GM18951 (cell line): Measurements from ENCODE around the gene MINK1.
A peak's percentile ranks its signal among the peaks of the same experiment; 100 is the strongest.
"Not testable (repeated sequence)": the region's sequence is repeated elsewhere in the genome, so short reads cannot be mapped to it uniquely, and the experiment has no call there.

ENCODE experiments used
- POLR2A ChIP-seq: IDR thresholded peaks from 4 replicates; pipeline ENCODE4 v1.6.1; 2011; ENCODE audit warnings: mild to moderate bottlenecking; ENCODE audit not compliant: insufficient read length, insufficient read depth; ENCODE audit errors: extremely low read depth
- in situ Hi-C: fragments of 300-500 bp; cut with MboI; formaldehyde crosslinking; loops from one replicate; pipeline ENCODE4 v1.12.0; 2022; ENCODE audit warnings: low sequenced_read_pairs, mixed read lengths, inconsistent platforms; ENCODE audit not compliant: unreplicated experiment

Gene MINK1

GRCh38 chr17:4908301-4908700, 75.2 kb downstream of the MINK1 start:
- TF ChIP-seq POLR2A: no peak
- in situ Hi-C loops: no loop called here

DNA sequence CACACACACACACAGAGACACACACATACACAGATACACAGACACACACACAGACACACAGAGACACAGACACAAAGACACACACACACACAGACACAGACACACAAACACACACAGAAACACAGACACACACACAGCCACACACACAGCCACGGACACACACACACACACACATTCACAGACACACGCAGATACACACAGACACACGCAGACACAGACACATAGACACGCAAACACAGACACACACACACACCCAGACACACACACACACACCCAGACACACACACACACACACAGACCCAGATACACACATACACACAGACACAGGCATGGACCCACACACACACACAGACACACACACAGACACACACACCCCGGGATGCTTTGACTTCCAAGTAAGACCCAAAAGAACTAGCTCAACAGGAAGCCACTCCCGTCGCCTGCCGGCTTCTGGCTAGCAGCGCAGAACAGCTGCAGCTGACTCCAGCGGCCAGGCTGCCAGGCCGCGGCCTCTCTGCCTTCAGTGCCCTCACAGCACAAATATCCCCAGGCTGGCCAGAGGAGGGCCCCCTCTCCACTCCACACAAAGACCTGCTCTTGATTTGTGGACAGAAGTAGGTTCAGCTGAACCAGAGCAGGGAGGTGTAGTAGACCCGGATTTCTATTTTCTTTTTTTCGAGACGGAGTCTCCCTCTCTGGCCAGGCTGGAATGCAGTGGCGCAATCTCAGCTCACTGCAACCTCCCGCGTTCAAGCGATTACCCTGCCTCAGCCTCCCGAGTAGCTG, 75.8 kb downstream of the MINK1 start:
- no peak for TF ChIP-seq POLR2A
- in situ Hi-C loops: no loop called here

- no peak for TF ChIP-seq POLR2A
- in situ Hi-C loops: no loop called here
Measured at GRCh38 chr17:4913994-4914393, 80.9 kb downstream of the MINK1 start.

DNA sequence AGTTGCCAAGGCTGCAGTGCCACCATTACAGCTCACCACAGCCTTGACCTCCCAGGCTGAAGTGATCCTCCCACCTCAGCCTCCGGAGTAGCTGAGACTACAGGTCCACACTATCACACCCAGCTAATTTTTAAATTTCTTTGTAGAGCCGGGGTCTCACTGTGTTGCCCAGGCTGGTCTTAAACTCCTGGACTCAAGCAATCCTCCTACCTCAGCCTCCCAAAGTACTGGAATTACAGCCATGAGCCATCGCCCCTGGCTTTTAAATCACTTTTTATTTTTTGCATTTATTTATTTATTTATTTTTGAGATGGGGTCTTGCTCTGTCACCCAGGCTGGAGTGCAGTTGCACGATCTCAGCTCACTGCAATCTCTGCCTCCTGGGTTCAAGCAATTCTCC, 81.4 kb downstream of the MINK1 start:
- in situ Hi-C loops: not testable (repeated sequence)

- TF ChIP-seq POLR2A: no peak
- in situ Hi-C loops: no loop called here
Measured at GRCh38 chr17:4919511-4920047, 86.4 kb downstream of the MINK1 start.

- TF ChIP-seq POLR2A: no peak
- in situ Hi-C loops: no loop called here
Measured at GRCh38 chr17:4920351-4921048, 87.4 kb downstream of the MINK1 start.

DNA sequence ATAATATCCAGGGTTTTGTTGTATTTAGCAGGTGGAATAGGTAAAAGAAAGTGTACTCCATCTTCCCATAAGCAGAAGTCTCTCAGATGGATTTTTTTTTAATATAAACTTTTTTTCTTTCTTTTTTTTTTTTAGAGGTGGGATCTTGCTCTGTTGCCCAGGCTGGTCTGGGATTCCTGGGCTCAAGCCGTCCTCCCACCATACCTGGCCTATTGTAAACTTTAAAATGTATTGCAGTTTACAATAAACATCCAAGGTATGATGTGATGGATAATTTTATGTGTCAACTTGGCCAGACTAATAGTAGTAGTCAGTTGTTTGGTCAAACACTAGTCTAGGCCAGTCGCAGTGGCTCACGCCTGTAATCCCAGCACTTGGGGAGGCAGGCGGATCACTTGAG, 88.2 kb downstream of the MINK1 start:
- TF ChIP-seq POLR2A: no peak
- in situ Hi-C loops: no loop called here

DNA sequence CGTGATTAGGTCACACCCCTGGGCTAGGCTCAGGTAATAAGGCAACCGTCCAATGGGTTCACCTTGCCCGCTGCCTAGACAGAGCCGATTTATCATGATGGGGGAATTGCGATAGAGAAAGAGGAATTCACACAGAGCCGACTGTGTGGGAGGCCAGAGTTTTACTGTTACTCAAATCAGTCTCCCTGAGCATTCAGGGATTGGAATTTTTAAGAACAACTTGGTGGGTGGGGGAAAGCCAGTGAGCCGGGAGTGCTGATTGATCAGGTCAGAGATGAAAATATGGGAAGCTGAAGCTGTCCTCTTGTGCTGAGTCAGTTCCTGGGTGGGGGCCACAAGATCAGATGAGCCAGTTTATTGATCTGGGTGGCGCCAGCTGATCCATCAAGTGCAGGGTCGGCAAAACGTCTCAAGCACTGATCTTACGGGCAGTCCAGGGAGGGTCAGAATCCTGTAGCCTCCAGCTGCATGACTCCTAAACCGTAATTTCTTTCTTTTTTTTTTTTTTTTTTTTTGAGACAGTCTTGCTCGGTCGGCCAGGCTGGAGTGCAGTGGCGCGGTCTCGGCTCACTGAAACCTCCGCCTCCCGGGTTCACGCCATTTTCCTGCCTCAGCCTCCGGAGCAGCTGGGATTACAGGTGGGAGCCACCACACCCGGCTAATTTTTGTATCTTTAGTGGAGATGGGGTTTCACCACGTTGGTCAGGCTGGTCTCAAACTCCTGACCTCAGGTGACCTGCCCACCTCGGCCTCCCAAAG, 93.6 kb downstream of the MINK1 start:
- in situ Hi-C loops: not testable (repeated sequence)

GRCh38 chr17:4928881-4929280, 95.7 kb downstream of the MINK1 start:
- TF ChIP-seq POLR2A: no peak
- in situ Hi-C loops: no loop called here

DNA sequence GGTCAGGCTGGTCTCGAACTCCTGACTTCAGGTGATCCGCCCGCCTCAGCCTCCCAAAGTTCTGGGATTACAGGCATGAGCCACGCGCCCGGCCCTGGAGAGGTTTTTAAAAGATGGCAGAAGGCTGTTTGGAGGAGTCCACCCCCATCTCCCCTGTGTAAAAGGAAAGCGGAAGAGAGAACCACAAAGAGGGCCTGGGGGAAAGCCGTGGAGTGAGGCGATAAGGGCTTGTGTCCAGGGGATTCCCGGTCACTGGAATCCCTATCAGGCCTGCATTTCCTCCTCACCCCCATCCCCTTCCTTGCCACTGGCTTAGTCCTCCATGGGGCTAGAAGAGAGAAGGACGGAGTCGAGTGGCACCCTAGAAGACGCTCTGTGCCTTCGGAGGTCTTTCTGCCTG, 98.8 kb downstream of the MINK1 start, which contains the start of gene GP1BA:
Gene GP1BA (plus strand): TSS at position 315 of the 400 bp plus-strand sequence. CDS start 328 bp downstream, outside the sequence.
- in situ Hi-C loops: no loop called here
- no peak for TF ChIP-seq POLR2A

DNA sequence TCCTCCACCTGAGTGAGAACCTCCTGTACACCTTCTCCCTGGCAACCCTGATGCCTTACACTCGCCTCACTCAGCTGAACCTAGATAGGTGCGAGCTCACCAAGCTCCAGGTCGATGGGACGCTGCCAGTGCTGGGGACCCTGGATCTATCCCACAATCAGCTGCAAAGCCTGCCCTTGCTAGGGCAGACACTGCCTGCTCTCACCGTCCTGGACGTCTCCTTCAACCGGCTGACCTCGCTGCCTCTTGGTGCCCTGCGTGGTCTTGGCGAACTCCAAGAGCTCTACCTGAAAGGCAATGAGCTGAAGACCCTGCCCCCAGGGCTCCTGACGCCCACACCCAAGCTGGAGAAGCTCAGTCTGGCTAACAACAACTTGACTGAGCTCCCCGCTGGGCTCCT, 99.6 kb downstream of the MINK1 start:
- TF ChIP-seq POLR2A: no peak
- in situ Hi-C loops: no loop called here

- in situ Hi-C loops: no loop called here
- no peak for TF ChIP-seq POLR2A
Measured at GRCh38 chr17:4933646-4934045, 100.5 kb downstream of the MINK1 start.

DNA sequence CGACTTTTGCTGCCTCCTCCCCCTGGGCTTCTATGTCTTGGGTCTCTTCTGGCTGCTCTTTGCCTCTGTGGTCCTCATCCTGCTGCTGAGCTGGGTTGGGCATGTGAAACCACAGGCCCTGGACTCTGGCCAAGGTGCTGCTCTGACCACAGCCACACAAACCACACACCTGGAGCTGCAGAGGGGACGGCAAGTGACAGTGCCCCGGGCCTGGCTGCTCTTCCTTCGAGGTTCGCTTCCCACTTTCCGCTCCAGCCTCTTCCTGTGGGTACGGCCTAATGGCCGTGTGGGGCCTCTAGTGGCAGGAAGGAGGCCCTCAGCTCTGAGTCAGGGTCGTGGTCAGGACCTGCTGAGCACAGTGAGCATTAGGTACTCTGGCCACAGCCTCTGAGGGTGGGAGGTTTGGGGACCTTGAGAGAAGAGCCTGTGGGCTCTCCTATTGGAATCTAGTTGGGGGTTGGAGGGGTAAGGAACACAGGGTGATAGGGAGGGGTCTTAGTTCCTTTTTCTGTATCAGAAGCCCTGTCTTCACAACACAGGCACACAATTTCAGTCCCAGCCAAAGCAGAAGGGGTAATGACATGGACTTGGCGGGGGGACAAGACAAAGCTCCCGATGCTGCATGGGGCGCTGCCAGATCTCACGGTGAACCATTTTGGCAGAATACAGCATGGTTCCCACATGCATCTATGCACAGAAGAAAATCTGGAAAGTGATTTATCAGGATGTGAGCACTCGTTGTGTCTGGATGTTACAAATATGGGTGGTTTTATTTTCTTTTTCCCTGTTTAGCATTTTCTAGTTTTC, 101.2 kb downstream of the MINK1 start:
- in situ Hi-C loops: no loop called here
- TF ChIP-seq POLR2A: peak; percentile 35

- in situ Hi-C loops: no loop called here
- TF ChIP-seq POLR2A: no peak
Measured at GRCh38 chr17:4935650-4936049, 102.5 kb downstream of the MINK1 start.
